ENCODE data around the gene EMX1.

The EMX1 gene

GRCh38 chr2:72965016-72965415 is 47.7 kb downstream of the EMX1 start:
- no peak for DNase-seq (ENCODE audit: insufficient read length, low spot score)
- TF ChIP-seq, protein P1, sequence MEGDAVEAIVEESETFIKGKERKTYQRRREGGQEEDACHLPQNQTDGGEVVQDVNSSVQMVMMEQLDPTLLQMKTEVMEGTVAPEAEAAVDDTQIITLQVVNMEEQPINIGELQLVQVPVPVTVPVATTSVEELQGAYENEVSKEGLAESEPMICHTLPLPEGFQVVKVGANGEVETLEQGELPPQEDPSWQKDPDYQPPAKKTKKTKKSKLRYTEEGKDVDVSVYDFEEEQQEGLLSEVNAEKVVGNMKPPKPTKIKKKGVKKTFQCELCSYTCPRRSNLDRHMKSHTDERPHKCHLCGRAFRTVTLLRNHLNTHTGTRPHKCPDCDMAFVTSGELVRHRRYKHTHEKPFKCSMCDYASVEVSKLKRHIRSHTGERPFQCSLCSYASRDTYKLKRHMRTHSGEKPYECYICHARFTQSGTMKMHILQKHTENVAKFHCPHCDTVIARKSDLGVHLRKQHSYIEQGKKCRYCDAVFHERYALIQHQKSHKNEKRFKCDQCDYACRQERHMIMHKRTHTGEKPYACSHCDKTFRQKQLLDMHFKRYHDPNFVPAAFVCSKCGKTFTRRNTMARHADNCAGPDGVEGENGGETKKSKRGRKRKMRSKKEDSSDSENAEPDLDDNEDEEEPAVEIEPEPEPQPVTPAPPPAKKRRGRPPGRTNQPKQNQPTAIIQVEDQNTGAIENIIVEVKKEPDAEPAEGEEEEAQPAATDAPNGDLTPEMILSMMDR (IDR thresholded peaks at IDR 0.05; ENCODE audit: insufficient read depth, missing control alignments): no peak
- no peak for FAIRE-seq

- TF ChIP-seq, protein P1 (IDR thresholded peaks at IDR 0.05; ENCODE audit: insufficient read depth, missing control alignments): no peak
These were observed 48.6 kb downstream of the EMX1 start for GRCh38 chr2:72965770-72966450.

GRCh38 chr2:72968286-72968685 is 51.0 kb downstream of the EMX1 start:
- DNase-seq (ENCODE audit: insufficient read length, low spot score): no peak
- TF ChIP-seq, protein P1 (IDR thresholded peaks at IDR 0.05; ENCODE audit: insufficient read depth, missing control alignments): no peak
- FAIRE-seq: no peak

More at GRCh38 chr2:72965770-72966450, 48.6 kb downstream of the EMX1 start:
- DNase-seq (ENCODE audit: insufficient read length, low spot score) (no peak), FAIRE-seq (no peak)

DNA sequence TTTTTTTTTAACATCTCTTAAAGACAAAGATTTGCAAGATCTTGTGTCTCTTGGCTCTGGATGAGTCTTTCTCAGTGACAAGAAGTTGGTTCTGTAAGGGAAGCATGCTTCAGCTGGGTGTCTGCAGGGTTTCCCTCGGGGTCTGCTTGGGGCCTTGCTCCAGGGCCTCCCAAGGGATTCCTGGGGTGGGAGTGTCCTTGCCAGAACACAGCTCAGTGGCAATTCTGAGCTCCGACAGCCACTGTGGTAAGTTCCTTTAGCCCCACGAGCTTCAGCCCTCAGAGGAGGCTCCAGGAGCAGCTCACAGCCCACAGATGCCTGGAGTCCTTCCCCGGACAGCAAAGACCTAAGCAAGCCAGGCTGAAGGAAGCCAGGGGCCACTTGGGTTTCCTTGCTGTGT is 52.4 kb downstream of the EMX1 start:
- FAIRE-seq (no peak), DNase-seq (ENCODE audit: insufficient read length, low spot score) (no peak)
- TF ChIP-seq, protein P1 (IDR thresholded peaks at IDR 0.05; ENCODE audit: insufficient read depth, missing control alignments): no peak

DNA sequence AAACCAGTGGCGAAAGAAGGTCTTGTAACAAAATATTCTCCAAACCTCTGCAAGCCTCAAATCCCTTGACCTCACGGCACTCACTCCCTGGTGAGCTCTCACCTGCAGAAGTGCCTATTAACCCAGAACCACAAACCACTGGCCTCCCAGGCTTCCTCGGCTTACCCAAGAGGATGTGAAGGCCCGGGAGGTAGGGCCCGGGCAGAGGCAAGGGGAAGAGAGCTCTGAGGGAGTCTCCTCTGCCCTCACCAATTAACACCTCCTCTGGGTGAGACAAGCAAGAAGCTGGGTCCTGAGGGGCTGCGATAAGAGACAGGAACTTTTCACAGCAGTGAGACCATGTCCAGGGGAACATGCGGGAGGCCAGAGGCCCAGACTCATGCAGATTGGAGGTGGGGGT is 53.7 kb downstream of the EMX1 start:
- FAIRE-seq (no peak), DNase-seq (ENCODE audit: insufficient read length, low spot score) (no peak)
- TF ChIP-seq, protein P1 (IDR thresholded peaks at IDR 0.05; ENCODE audit: insufficient read depth, missing control alignments): no peak

- TF ChIP-seq, protein P1 (IDR thresholded peaks at IDR 0.05; ENCODE audit: insufficient read depth, missing control alignments): no peak
- FAIRE-seq: no peak
- DNase-seq (ENCODE audit: insufficient read length, low spot score): no peak
These were observed 55.2 kb downstream of the EMX1 start for GRCh38 chr2:72972352-72973136.

DNA sequence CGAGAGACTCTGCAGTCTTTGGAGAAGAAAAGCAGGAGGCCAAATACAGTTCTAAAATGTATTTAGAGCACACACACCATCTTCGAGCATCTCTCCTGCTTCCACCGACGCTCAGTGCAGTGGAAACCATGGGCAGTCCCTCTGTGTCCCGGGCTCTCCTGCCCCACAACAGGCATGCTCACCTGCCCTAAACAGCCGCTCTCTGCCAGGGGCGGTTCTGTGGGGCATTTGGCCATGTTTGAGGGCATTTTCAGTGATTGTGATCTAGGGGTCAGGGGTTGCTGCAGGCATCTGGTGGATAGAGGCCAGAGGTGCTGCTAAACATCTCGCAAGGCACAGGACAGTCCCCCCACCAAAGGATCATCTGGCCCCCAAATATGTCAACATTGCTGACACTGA is 55.8 kb downstream of the EMX1 start:
- no peak for FAIRE-seq
- DNase-seq (ENCODE audit: insufficient read length, low spot score): no peak
- TF ChIP-seq, protein P1 (IDR thresholded peaks at IDR 0.05; ENCODE audit: insufficient read depth, missing control alignments): no peak

Data from D721Med (cell line).